HG02938 (cell line): ENCODE data around the gene ELMO1.

Source experiments
- ATAC-seq: cut with Tn5 transposase; IDR thresholded peaks from one replicate; pipeline ENCODE4 v1.9.1; 2021; ENCODE audit warnings: mild to moderate bottlenecking, moderate library complexity; ENCODE audit not compliant: unreplicated experiment

The ELMO1 gene

GRCh38 chr7:37235813-37236212, 212.9 kb downstream of the ELMO1 start:
- no peak for ATAC-seq

- no peak for ATAC-seq
Observed at GRCh38 chr7:37234928-37235327, 213.7 kb downstream of the ELMO1 start.

GRCh38 chr7:37234334-37234733, 214.3 kb downstream of the ELMO1 start:
- ATAC-seq: no peak

- no peak for ATAC-seq
Observed at GRCh38 chr7:37231613-37232012, 217.1 kb downstream of the ELMO1 start.

- no peak for ATAC-seq
Observed at GRCh38 chr7:37230221-37230620, 218.4 kb downstream of the ELMO1 start.

GRCh38 chr7:37229381-37229780, 219.3 kb downstream of the ELMO1 start:
- no peak for ATAC-seq

- no peak for ATAC-seq
Observed at GRCh38 chr7:37225285-37225969, 223.2 kb downstream of the ELMO1 start.

GRCh38 chr7:37224746-37225145, 223.9 kb downstream of the ELMO1 start:
- no peak for ATAC-seq

- ATAC-seq: no peak
Observed at GRCh38 chr7:37220664-37221063, 228.0 kb downstream of the ELMO1 start.

GRCh38 chr7:37218956-37219355, 229.7 kb downstream of the ELMO1 start:
- ATAC-seq: no peak

GRCh38 chr7:37216923-37217322, 231.7 kb downstream of the ELMO1 start:
- ATAC-seq: no peak

- no peak for ATAC-seq
Observed at GRCh38 chr7:37216156-37216852, 232.4 kb downstream of the ELMO1 start.

GRCh38 chr7:37215290-37215923, 233.3 kb downstream of the ELMO1 start:
- ATAC-seq: no peak

- no peak for ATAC-seq
Observed at GRCh38 chr7:37212556-37212955, 236.1 kb downstream of the ELMO1 start.

GRCh38 chr7:37212051-37212450, 236.6 kb downstream of the ELMO1 start:
- peak; percentile 67 for ATAC-seq

GRCh38 chr7:37211097-37211880, 237.4 kb downstream of the ELMO1 start:
- no peak for ATAC-seq

- no peak for ATAC-seq
Observed at GRCh38 chr7:37209195-37209594, 239.5 kb downstream of the ELMO1 start.

GRCh38 chr7:37208528-37208927, 240.1 kb downstream of the ELMO1 start:
- peak; percentile 39 for ATAC-seq

- no peak for ATAC-seq
Observed at GRCh38 chr7:37206192-37206591, 242.5 kb downstream of the ELMO1 start.

GRCh38 chr7:37205451-37205850, 243.2 kb downstream of the ELMO1 start:
- no peak for ATAC-seq

GRCh38 chr7:37201876-37202198, 246.8 kb downstream of the ELMO1 start:
- ATAC-seq: no peak
